Activated CD4-positive, alpha-beta T cell treated with anti-CD3 and anti-CD28 coated beads, Interleukin-2, amount 50 U/mL, for 16 hours (primary cell): ENCODE data around the gene KCNN3.

Experiments used
- DNase-seq: peaks from one replicate; pipeline ENCODE4 v3.0.0-alpha.2; 2020

KCNN3 gene

GRCh38 chr1:154745750-154746425, 124.2 kb downstream of the KCNN3 start:
- DNase-seq: no peak

- DNase-seq: peak; percentile 85
Measured at GRCh38 chr1:154745286-154745731, 124.8 kb downstream of the KCNN3 start.

GRCh38 chr1:154744352-154745035, 125.6 kb downstream of the KCNN3 start:
- DNase-seq: no peak

GRCh38 chr1:154743526-154744036, 126.5 kb downstream of the KCNN3 start:
- DNase-seq: no peak

GRCh38 chr1:154742606-154743005, 127.5 kb downstream of the KCNN3 start:
- no peak for DNase-seq

- no peak for DNase-seq
Measured at GRCh38 chr1:154741741-154742495, 128.2 kb downstream of the KCNN3 start.

- no peak for DNase-seq
Measured at GRCh38 chr1:154741327-154741726, 128.8 kb downstream of the KCNN3 start.

GRCh38 chr1:154739654-154740053, 130.4 kb downstream of the KCNN3 start:
- DNase-seq: no peak

GRCh38 chr1:154736841-154737240, 133.2 kb downstream of the KCNN3 start:
- peak; percentile 59 for DNase-seq

- no peak for DNase-seq
Measured at GRCh38 chr1:154735804-154736168, 134.3 kb downstream of the KCNN3 start.

- no peak for DNase-seq
Measured at GRCh38 chr1:154735061-154735803, 134.8 kb downstream of the KCNN3 start.

GRCh38 chr1:154733621-154734020, 136.5 kb downstream of the KCNN3 start:
- DNase-seq: no peak

GRCh38 chr1:154730986-154731489, 139.0 kb downstream of the KCNN3 start:
- no peak for DNase-seq

- DNase-seq: peak; percentile 28
Measured at GRCh38 chr1:154730259-154730658, 139.8 kb downstream of the KCNN3 start.

GRCh38 chr1:154729577-154729976, 140.5 kb downstream of the KCNN3 start:
- peak; percentile 68 for DNase-seq

- DNase-seq: no peak
Measured at GRCh38 chr1:154729031-154729442, 141.0 kb downstream of the KCNN3 start.

- DNase-seq: no peak
Measured at GRCh38 chr1:154726896-154727753, 143.0 kb downstream of the KCNN3 start.

GRCh38 chr1:154726443-154726842, 143.6 kb downstream of the KCNN3 start:
- peak; percentile 83 for DNase-seq

- no peak for DNase-seq
Measured at GRCh38 chr1:154725865-154726264, 144.2 kb downstream of the KCNN3 start.

GRCh38 chr1:154720328-154721297, 149.5 kb downstream of the KCNN3 start:
- no peak for DNase-seq
